Lower leg skin (tissue), 3 donors: ENCODE measurements around the gene NPM3.

Experiments
- CTCF ChIP-seq, 3 donors: fragments of 450-650 bp; IDR thresholded peaks; one replicate each; pipeline ENCODE4 v1.5.1; 2016; ENCODE audit warnings: antibody characterized with exemption in 3 of 3, mild to moderate bottlenecking in 3 of 3, moderate library complexity in 2 of 3
- POLR2A ChIP-seq, 2 donors: fragments of 450-650 bp; IDR thresholded peaks; one replicate each; pipeline ENCODE4 v1.6.1; 2016 to 2017; ENCODE audit warnings: antibody characterized with exemption in 2 of 2, mild to moderate bottlenecking in 1 of 2, moderate library complexity in 1 of 2

- no peak for TF ChIP-seq CTCF (IDR thresholded peaks at IDR 0.05)
- no peak for TF ChIP-seq POLR2A (IDR thresholded peaks at IDR 0.05)
These were observed 20.5 kb downstream of the NPM3 start for GRCh38 chr10:101762736-101763135.
